Measurements from ENCODE around the gene PSD2. TPM values are rescaled to one million over a fixed set of nuclear protein-coding genes. Genes with fewer than 3 reads are reported as not detected.

The PSD2 gene
- total RNA-seq, 4 donors from 2014 or later: 0.30 to 0.76 TPM; not detected in 2

DNA sequence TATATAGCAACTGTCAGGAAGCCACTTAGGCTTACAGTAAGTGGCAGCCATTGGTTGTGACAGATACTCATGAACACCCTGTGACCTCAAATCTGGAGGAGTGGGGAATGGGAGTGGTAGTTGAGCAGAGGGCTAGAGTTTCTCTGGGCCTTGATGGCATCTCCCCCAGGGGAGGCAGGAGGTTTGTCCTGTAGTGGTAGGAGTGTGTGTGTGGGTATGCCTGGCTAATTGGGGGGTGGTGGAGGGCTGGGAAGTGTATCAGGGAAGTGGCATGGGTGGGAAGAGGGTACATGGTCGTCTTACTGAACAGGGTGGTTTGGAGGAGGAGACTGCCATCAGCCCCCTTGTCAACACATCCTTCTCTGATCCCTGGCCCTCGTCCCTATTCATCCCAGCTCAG is 71.5 kb downstream of the PSD2 start:
- Histone ChIP-seq H3K4me1 (no peaks in the 10 kb centered on the region), H3K4me3 (no peak overlapping the region), H3K36me3 (no peaks in the 10 kb centered on the region), H3K27me3 (no peaks in the 10 kb centered on the region), H3K9me3 (no peaks in the 10 kb centered on the region), H3K27ac (no peak overlapping the region)
- no peak for DNase-seq
- TF ChIP-seq, protein P1, sequence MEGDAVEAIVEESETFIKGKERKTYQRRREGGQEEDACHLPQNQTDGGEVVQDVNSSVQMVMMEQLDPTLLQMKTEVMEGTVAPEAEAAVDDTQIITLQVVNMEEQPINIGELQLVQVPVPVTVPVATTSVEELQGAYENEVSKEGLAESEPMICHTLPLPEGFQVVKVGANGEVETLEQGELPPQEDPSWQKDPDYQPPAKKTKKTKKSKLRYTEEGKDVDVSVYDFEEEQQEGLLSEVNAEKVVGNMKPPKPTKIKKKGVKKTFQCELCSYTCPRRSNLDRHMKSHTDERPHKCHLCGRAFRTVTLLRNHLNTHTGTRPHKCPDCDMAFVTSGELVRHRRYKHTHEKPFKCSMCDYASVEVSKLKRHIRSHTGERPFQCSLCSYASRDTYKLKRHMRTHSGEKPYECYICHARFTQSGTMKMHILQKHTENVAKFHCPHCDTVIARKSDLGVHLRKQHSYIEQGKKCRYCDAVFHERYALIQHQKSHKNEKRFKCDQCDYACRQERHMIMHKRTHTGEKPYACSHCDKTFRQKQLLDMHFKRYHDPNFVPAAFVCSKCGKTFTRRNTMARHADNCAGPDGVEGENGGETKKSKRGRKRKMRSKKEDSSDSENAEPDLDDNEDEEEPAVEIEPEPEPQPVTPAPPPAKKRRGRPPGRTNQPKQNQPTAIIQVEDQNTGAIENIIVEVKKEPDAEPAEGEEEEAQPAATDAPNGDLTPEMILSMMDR (IDR thresholded peaks at IDR 0.05): no peak
- no peak for TF ChIP-seq POLR2A (IDR thresholded peaks at IDR 0.05)
- intact Hi-C loops (cut with DNase I; ENCODE audit: low total_unique reads): no loop called here

DNA sequence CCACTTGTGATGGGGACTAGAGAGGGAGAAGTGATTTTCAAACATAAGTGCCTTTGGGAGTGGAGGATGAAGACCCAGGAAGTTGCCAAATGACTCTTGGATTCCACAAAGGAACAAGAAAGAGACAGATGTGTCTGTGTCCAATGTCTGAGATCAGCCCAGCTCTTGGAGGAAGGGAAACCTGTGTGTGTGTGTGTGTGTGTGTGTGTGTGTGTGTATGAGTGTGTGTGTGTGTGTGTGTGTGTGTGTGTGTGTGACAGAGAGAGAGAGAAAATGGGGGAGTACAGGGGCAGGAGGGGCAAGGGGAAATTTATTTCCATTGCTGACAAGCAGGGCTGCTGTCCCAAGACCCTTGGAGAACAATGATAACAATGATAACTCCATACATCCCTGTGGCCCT is 72.0 kb downstream of the PSD2 start:
- no peaks in the 10 kb centered on the region for H3K27me3 ChIP-seq
- H3K4me1 ChIP-seq: no peaks in the 10 kb centered on the region
- intact Hi-C loops (cut with DNase I; ENCODE audit: low total_unique reads): no loop called here
- TF ChIP-seq, protein P1 (IDR thresholded peaks at IDR 0.05): no peak
- no peak for TF ChIP-seq POLR2A (IDR thresholded peaks at IDR 0.05)
- no peak for DNase-seq
- H3K4me3 ChIP-seq: no peak overlapping the region
- no peaks in the 10 kb centered on the region for H3K9me3 ChIP-seq
- no peaks in the 10 kb centered on the region for H3K36me3 ChIP-seq
- H3K27ac ChIP-seq: no peak overlapping the region

DNA sequence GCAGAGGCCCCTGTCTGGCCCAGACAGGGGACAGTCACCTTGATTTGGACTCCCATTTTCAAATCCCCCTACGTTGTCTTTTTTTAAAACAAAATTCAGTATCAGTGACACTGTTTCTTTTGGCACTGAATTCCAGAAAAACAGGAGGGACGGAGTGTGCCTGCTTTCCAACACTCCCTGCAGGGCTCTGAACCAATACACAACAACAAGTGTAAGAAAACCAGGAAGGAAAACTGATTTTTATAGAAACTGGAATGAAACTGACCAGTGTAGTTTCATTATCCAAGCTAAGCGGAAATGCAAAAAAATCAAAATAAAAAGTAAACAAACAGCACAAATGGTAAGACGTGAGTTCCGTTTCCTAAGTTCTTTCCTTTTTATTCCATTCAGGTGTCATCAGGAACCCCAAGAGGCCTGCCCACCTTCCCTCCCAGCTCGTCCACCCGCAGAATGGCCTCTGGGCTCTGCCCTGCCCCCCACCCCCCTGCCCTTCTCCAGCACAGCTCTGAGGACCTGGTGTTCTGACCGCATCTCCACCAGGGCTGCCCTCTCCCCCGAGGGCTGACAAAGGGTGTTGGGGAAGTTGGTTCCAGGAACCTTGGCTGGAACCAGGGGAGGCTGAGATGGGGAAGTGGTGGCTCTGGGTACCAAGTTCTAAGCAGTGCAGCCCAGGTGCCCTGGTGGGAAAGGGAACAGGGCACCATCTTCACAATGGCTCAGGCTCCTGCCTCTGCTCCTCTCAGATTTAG is 73.6 kb downstream of the PSD2 start:
- Histone ChIP-seq H3K27ac (no peak overlapping the region), H3K4me1 (no peaks in the 10 kb centered on the region), H3K36me3 (no peaks in the 10 kb centered on the region), H3K4me3 (no peak overlapping the region), H3K27me3 (no peaks in the 10 kb centered on the region), H3K9me3 (no peaks in the 10 kb centered on the region)
- no peak for DNase-seq
- no peak for TF ChIP-seq POLR2A (IDR thresholded peaks at IDR 0.05)
- TF ChIP-seq, protein P1 (IDR thresholded peaks at IDR 0.05): no peak
- intact Hi-C loops (cut with DNase I; ENCODE audit: low total_unique reads): no loop called here

DNA sequence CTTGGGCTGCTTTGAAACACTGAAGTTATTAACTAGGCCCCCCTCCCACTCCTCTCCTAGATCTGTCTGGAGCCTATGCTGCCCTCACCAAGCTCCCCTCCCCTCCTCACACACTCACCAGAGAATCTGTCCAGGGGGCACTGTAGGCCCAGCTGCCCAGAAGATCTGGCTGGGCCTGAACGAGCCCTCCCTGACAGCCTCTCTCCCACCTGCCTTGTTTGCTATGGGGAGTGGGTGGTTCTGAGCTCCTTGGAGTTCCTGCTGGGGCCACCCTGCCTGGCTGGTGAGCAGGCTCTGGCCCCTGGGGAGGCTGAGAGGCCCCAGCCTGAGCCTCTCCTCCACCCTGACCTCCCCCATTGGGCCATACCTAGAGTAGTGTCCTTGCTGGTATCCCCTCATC is 75.1 kb downstream of the PSD2 start:
- no peak for TF ChIP-seq POLR2A (IDR thresholded peaks at IDR 0.05)
- TF ChIP-seq, protein P1 (IDR thresholded peaks at IDR 0.05): no peak
- Histone ChIP-seq H3K9me3 (no peaks in the 10 kb centered on the region), H3K4me1 (no peaks in the 10 kb centered on the region), H3K4me3 (no peak overlapping the region), H3K27me3 (no peaks in the 10 kb centered on the region), H3K27ac (no peak overlapping the region), H3K36me3 (no peaks in the 10 kb centered on the region)
- DNase-seq: no peak
- intact Hi-C loops (cut with DNase I; ENCODE audit: low total_unique reads): no loop called here

DNA sequence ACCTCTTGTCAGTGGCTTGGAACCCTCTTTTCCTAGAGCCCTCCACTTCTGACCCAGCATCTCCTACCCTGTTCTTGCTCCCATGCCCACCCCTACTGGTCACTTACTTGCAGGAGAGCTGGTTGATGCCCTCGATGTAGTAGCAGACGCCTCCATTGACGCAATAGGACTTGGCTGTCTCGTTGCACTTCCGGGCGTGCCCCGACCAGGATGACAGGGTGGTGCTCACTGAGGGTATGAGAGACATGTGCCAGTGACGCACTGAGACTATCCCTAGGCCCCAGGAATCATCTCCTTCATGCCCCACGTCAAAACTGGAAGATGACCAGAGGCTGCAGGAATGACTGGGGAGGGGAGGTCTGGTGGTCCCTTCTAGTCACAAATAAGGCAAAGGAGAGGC is 76.0 kb downstream of the PSD2 start:
- Histone ChIP-seq H3K36me3 (no peaks in the 10 kb centered on the region), H3K4me1 (no peaks in the 10 kb centered on the region), H3K9me3 (no peaks in the 10 kb centered on the region), H3K4me3 (no peak overlapping the region), H3K27ac (no peak overlapping the region), H3K27me3 (no peaks in the 10 kb centered on the region)
- intact Hi-C loops (cut with DNase I; ENCODE audit: low total_unique reads): no loop called here
- DNase-seq: no peak
- TF ChIP-seq, protein P1 (IDR thresholded peaks at IDR 0.05): no peak
- TF ChIP-seq POLR2A (IDR thresholded peaks at IDR 0.05): no peak
